SKM-1 (cell line): ENCODE measurements around the gene VEZT.
"Not testable (repeated sequence)": the region's sequence is repeated elsewhere in the genome, so short reads cannot be mapped to it uniquely, and the experiment has no call there.

ENCODE experiments used
- DNase-seq: peaks from one replicate; lab custom pipeline; 2025; ENCODE audit not compliant: unreplicated experiment; lab: John Stamatoyannopoulos, UW

VEZT gene

GRCh38 chr12:95253386-95253785, 35.8 kb downstream of the VEZT start:
- DNase-seq: no peak

- no peak for DNase-seq
Measured at GRCh38 chr12:95257541-95257940, 39.9 kb downstream of the VEZT start.

- DNase-seq: no peak
Measured at GRCh38 chr12:95258151-95258550, 40.5 kb downstream of the VEZT start.

DNA sequence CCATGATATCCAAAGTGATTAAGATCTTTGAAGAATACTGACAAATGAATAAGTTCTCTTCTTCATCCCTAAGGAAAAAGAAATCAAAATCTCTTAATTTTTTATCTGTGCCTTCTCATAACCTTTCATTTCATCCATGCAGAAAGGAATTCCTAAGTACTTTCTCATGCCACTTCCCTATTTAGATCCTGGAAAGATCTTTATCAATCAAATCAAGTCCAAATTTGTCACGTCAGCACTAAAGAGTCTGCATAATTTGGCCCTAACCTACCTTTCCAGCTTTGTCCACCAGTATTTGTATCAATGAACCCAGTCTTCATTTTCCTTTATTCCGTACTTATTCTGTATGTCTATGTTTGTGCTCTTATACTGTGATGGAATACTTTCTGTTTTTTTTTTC, 41.2 kb downstream of the VEZT start:
- DNase-seq: no peak

GRCh38 chr12:95259368-95259767, 41.8 kb downstream of the VEZT start:
- DNase-seq: no peak

- DNase-seq: no peak
Measured at GRCh38 chr12:95261109-95261508, 43.5 kb downstream of the VEZT start.

- DNase-seq: no peak
Measured at GRCh38 chr12:95262808-95263207, 45.2 kb downstream of the VEZT start.

GRCh38 chr12:95265765-95266164, 48.2 kb downstream of the VEZT start:
- no peak for DNase-seq

DNA sequence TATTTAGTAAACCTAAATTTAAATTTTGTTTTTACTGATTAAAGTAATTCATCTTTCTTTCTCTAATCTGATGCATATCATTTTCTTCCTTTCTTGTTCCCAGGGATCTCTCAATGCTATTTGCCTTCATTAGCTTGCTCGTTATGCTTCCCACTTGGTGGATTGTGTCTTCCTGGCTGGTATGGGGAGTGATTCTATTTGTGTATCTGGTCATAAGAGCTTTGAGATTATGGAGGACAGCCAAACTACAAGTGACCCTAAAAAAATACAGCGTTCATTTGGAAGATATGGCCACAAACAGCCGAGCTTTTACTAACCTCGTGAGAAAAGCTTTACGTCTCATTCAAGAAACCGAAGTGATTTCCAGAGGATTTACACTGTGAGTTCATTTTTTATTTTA, 48.6 kb downstream of the VEZT start:
- DNase-seq: no peak

DNA sequence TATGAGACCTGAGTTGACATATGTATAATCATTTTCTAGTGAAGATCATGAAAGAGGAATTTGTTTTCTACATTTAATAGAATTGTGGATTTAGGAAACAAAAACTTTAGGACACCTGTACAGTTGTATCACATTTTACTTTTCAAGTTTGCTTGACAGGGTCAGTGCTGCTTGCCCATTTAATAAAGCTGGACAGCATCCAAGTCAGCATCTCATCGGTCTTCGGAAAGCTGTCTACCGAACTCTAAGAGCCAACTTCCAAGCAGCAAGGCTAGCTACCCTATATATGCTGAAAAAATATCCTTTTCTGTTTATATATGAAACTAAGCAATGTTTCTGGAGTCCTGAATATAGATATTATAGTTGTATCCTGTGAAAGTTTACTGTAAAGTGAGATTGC, 52.3 kb downstream of the VEZT start:
- no peak for DNase-seq

DNA sequence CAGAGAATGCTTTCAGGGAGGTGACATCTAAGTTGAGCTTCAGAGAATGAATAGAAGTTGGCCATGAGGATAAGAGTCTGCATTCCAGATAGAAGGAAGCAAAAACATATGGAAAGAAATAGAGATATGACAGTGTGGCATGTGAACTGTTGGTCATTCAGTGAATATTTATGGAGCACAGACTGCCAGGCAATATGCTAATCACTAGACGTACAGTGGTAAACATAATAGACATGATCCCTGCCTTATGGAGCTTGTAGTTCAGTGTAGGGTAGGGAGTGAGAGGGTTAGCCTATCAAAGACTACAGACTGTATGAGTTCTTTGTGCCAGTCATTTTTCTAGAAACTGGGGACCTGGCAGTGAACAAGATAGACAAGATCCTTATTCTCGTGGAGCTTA, 53.9 kb downstream of the VEZT start:
- DNase-seq: no peak

DNA sequence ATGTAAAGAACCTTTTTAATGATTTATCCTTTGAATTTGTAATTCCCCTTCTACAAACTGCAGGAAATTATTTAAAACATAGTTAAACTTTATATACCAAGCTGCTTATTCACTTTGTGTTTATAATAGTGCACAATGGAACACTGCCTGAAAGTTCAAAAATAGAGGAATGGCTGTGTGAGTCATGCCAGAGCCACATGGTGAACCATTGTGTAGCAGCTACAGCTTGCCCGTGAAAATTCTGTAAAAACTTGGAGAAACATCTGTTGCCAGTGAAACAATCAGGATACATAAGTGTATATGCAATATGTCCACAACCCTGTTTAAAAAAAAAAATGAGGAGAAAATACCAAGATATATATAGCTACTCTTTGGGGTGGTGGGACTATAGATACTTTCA, 59.5 kb downstream of the VEZT start:
- no peak for DNase-seq

- no peak for DNase-seq
Measured at GRCh38 chr12:95279856-95280255, 62.2 kb downstream of the VEZT start.

DNA sequence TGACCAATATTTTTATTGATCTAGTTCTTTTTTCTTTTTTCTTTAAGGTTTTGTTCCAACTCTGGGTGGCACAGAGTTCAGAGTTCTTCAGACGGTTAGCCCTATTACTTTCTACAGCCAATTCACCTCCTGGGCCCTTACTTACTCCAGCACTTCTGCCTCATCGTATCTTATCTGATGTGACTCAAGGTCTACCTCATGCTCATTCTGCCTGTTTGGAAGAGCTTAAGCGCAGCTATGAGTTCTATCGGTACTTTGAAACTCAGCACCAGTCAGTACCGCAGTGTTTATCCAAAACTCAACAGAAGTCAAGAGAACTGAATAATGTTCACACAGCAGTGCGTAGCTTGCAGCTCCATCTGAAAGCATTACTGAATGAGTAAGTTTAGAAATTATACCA, 64.7 kb downstream of the VEZT start:
- no peak for DNase-seq

DNA sequence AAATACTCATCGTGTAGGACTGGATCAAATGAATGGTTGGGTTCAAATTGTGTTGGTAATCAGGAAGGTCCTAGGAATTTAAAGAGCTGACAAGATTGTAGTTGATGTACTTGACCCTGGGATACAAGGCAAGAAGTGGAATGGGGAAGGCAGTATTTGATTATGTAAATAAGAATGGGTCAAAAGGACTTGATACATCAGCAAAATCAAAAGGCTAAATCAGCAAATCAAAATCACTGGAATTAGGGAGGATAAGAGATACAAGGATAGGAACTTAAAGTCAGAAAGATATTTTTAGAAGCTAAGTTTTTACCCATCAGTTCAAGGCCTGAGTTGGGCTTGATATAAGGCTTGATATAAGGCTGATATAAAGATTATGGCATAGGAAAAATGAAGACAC, 65.8 kb downstream of the VEZT start:
- DNase-seq: no peak

- DNase-seq: no peak
Measured at GRCh38 chr12:95286713-95287112, 69.1 kb downstream of the VEZT start.

DNA sequence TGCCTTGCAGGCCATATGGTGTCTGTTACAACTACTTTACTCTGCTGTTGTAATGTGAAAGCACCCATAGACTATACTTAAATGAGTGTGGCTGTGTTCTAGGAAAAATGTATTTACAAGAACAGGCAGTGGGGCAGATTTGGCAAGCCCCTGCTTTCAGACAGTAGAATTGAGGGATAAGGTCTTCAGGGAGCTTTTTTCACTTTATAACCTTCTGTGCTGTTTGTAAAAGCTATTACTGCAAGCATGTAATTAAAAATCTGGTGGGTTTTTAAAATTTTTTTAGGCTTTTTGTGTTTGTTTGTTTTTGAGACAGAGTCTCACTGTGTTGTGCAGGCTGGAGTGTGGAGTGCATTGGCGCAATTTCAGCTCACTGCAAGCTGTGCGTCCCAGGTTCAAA, 73.9 kb downstream of the VEZT start:
- no peak for DNase-seq

GRCh38 chr12:95298916-95299315, 81.3 kb downstream of the VEZT start:
- no peak for DNase-seq

- no peak for DNase-seq
Measured at GRCh38 chr12:95300286-95300685, 82.7 kb downstream of the VEZT start.

DNA sequence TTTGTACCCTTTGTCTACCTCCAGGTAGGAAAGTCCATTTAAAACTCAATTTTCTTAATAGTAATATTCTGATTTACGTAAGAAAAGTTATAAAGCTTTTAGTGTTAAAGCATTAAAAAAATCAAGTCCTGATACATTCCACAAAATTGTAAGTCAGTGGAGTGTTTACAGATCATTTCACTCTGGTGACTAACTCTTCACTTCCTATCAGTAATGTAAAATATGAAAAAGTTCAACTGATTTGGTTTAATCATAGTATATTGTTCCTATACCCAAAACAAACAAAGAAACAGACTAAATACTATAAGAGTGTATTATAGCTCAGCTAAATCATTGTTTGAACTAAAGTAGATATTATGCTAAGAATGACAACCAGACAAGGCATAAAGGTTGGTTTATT, 85.9 kb downstream of the VEZT start:
- DNase-seq: no peak

DNA sequence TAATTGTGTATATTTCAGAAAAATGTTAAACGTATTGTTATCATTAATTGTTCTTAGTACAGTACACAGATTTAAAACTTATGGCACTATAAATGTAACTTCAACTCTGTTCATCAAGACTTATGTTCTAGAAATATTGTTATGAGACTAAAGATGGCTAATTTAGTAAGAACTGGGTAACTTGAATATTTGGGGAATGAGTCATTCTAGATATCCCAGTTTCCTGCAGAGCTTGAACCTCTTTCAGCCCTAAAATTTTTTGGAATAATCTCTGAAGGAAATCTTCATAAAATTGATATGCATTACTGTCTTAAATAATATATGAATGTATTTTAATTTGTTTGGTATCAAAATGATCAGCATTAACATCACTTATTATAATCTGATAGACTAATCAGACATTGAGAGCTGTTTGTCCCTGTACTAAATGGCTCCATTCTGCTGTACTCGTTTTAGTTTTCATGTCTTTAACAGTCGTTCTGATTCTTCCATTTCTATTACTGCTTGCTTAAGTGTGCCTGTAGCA, 87.1 kb downstream of the VEZT start:
- DNase-seq: no peak

DNA sequence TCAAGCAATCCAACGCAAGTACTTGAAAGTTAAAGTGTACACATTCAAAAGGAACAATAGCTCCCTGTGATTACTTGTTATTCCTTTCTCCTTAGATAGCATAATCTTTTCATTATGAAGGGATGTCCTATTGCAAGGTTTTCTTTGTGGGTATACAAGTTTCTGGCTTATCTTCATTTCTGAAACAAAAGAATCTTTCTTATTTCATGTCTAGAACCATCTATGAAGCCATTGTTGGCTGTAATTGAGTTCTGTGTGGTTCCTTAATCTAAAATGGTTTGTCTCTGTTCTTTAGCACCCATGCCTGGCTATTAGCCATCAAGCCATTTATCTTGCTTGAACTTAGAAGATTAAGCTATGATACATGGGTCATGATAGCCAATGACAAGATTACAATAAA, 95.0 kb downstream of the VEZT start:
- DNase-seq: no peak

GRCh38 chr12:95314756-95315155, 97.1 kb downstream of the VEZT start:
- DNase-seq: not testable (repeated sequence)

GRCh38 chr12:95316798-95317197, 99.2 kb downstream of the VEZT start:
- no peak for DNase-seq
